ENCODE measurements around the gene AQP3. TPM values are rescaled to one million over a fixed set of nuclear protein-coding genes. Genes with fewer than 3 reads are reported as not detected.

Gene AQP3
- polyA plus RNA-seq, 1 donor (not counting 4 experiments of a cell fraction or from before 2014, with no cell fraction given), result 239 TPM

DNA sequence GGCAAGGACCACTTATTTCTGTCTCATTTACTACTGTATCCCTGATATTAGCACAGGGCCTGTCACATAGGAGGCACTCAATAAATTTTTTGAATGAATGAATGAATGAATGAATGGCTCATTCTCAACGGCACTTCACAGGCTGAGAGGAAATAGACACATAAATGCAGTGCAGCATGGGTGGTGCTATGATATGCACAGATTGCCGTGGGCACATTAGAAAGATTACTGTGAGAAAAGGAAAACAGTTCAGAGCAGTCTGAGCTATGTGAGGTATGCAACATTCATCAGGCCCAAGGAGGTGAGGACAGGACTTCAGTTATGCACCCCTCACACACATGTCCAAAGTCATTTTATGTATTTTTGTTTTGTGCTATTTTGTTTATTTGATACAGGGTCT lies 32.7 kb upstream of the AQP3 start:
- H3K9me1 ChIP-seq (ENCODE audit: control insufficient read depth, extremely low read depth, insufficient read depth, low read length), result no peaks in the 10 kb centered on the region
- FAIRE-seq, result no peak
- no peaks in the 10 kb centered on the region for H4K20me1 ChIP-seq (ENCODE audit: control insufficient read depth, extremely low read depth, insufficient read depth, low read length)
- no peaks in the 10 kb centered on the region for H3K9me3 ChIP-seq (ENCODE audit: control insufficient read depth, low read depth, low read length)
- no peaks in the 10 kb centered on the region for H3K79me2 ChIP-seq (ENCODE audit: control insufficient read depth, insufficient read depth, low read length)
- no peak overlapping the region for H3K27ac ChIP-seq (ENCODE audit: control insufficient read depth, insufficient read depth, low read length)
- TF ChIP-seq, protein P1, sequence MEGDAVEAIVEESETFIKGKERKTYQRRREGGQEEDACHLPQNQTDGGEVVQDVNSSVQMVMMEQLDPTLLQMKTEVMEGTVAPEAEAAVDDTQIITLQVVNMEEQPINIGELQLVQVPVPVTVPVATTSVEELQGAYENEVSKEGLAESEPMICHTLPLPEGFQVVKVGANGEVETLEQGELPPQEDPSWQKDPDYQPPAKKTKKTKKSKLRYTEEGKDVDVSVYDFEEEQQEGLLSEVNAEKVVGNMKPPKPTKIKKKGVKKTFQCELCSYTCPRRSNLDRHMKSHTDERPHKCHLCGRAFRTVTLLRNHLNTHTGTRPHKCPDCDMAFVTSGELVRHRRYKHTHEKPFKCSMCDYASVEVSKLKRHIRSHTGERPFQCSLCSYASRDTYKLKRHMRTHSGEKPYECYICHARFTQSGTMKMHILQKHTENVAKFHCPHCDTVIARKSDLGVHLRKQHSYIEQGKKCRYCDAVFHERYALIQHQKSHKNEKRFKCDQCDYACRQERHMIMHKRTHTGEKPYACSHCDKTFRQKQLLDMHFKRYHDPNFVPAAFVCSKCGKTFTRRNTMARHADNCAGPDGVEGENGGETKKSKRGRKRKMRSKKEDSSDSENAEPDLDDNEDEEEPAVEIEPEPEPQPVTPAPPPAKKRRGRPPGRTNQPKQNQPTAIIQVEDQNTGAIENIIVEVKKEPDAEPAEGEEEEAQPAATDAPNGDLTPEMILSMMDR (optimal IDR thresholded peaks at IDR 0.05 in 1 of 3, IDR thresholded peaks at IDR 0.05 in 1 of 3, conservative IDR thresholded peaks at IDR 0.05 in 1 of 3; ENCODE audit: extremely low read depth in 1 of 3, insufficient read depth in 2 of 3, low read length in 3 of 3), result no peak
- TF ChIP-seq EZH2 (IDR thresholded peaks at IDR 0.05; ENCODE audit: low read length), result no peak
- H3K4me2 ChIP-seq (ENCODE audit: control insufficient read depth, extremely low read depth, insufficient read depth, low read depth, low read length), result no peak overlapping the region
- H3K36me3 ChIP-seq (ENCODE audit: control insufficient read depth in 2 of 2, extremely low read depth in 1 of 2, insufficient read depth in 2 of 2, low read length in 2 of 2), result no peaks in the 10 kb centered on the region
- dilution Hi-C loops (cut with MboI; ENCODE audit: extremely low pct_ligation_motif_present, low sequenced_read_pairs), result no loop called here
- no peak overlapping the region for H2AFZ ChIP-seq (ENCODE audit: control insufficient read depth, low read length)
- no peak for DNase-seq (ENCODE audit: low read depth, low spot score)
- no peak overlapping the region for H3K9ac ChIP-seq (ENCODE audit: control insufficient read depth, extremely low read depth, insufficient read depth, low read length)
- no peaks in the 10 kb centered on the region for H3K4me1 ChIP-seq (ENCODE audit: control insufficient read depth, extremely low read depth, insufficient read depth, low read length)
- no peak overlapping the region for H3K4me3 ChIP-seq (ENCODE audit: control insufficient read depth in 2 of 3, extremely low read depth in 1 of 3, insufficient read depth in 2 of 3, low read depth in 1 of 3, low read length in 3 of 3)
- H3K27me3 ChIP-seq (ENCODE audit: control insufficient read depth, extremely low read depth, insufficient read depth, low read length), result no peaks in the 10 kb centered on the region

DNA sequence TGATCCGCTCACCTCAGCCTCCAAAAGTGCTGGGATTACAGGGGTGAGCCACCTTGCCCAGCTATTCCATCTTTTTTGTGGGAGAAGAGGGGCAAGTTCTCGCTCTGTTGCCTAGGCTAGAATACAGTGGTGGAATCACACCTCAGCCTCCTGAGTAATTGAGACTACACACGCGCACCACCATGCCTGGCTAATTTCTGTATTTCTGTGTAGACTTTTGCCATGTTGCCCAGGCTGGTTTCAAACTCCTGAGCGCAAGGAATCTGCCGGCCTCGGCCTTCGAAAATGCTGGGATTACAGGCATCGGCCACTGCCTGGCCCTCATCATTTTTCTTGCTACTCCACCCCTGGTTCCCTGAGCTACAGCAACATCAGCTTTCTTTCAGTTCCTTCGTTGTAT lies 29.1 kb upstream of the AQP3 start:
- Histone ChIP-seq H3K36me3 (ENCODE audit: control insufficient read depth in 2 of 2, extremely low read depth in 1 of 2, insufficient read depth in 2 of 2, low read length in 2 of 2) (peaks cover 6% of the 10 kb centered on the region in 2 experiments), H3K4me3 (ENCODE audit: control insufficient read depth in 2 of 3, extremely low read depth in 1 of 3, insufficient read depth in 2 of 3, low read depth in 1 of 3, low read length in 3 of 3) (no peak overlapping the region), H3K9ac (ENCODE audit: control insufficient read depth, extremely low read depth, insufficient read depth, low read length) (no peak overlapping the region), H2AFZ (ENCODE audit: control insufficient read depth, low read length) (no peak overlapping the region), H3K9me3 (ENCODE audit: control insufficient read depth, low read depth, low read length) (no peaks in the 10 kb centered on the region), H3K9me1 (ENCODE audit: control insufficient read depth, extremely low read depth, insufficient read depth, low read length) (no peaks in the 10 kb centered on the region), H4K20me1 (ENCODE audit: control insufficient read depth, extremely low read depth, insufficient read depth, low read length) (no peaks in the 10 kb centered on the region), H3K27ac (ENCODE audit: control insufficient read depth, insufficient read depth, low read length) (no peak overlapping the region), H3K4me1 (ENCODE audit: control insufficient read depth, extremely low read depth, insufficient read depth, low read length) (peaks cover 11% of the 10 kb centered on the region), H3K27me3 (ENCODE audit: control insufficient read depth, extremely low read depth, insufficient read depth, low read length) (no peaks in the 10 kb centered on the region), H3K79me2 (ENCODE audit: control insufficient read depth, insufficient read depth, low read length) (peaks cover 24% of the 10 kb centered on the region), H3K4me2 (ENCODE audit: control insufficient read depth, extremely low read depth, insufficient read depth, low read depth, low read length) (no peak overlapping the region)
- no peak for FAIRE-seq
- dilution Hi-C loops (cut with MboI; ENCODE audit: extremely low pct_ligation_motif_present, low sequenced_read_pairs), result no loop called here
- no peak for TF ChIP-seq EZH2 (IDR thresholded peaks at IDR 0.05; ENCODE audit: low read length)
- TF ChIP-seq, protein P1 (optimal IDR thresholded peaks at IDR 0.05 in 1 of 3, IDR thresholded peaks at IDR 0.05 in 1 of 3, conservative IDR thresholded peaks at IDR 0.05 in 1 of 3; ENCODE audit: extremely low read depth in 1 of 3, insufficient read depth in 2 of 3, low read length in 3 of 3), result no peak
- no peak for DNase-seq (ENCODE audit: low read depth, low spot score)

Data from keratinocyte (primary cell).